Stimulated activated CD4-positive, alpha-beta T cell treated with anti-CD3 and anti-CD28 coated beads, Interleukin-1b, Interleukin-23, amount 100 ng/mL, for 4 hours (primary cell): ENCODE measurements around the gene SLC6A4.

Source experiments
- DNase-seq, 2 donors: peaks; one replicate each; pipeline ENCODE4 v3.0.0-alpha.2; 2020; ENCODE audit warnings: low read depth in 2 of 2

SLC6A4 gene

DNA sequence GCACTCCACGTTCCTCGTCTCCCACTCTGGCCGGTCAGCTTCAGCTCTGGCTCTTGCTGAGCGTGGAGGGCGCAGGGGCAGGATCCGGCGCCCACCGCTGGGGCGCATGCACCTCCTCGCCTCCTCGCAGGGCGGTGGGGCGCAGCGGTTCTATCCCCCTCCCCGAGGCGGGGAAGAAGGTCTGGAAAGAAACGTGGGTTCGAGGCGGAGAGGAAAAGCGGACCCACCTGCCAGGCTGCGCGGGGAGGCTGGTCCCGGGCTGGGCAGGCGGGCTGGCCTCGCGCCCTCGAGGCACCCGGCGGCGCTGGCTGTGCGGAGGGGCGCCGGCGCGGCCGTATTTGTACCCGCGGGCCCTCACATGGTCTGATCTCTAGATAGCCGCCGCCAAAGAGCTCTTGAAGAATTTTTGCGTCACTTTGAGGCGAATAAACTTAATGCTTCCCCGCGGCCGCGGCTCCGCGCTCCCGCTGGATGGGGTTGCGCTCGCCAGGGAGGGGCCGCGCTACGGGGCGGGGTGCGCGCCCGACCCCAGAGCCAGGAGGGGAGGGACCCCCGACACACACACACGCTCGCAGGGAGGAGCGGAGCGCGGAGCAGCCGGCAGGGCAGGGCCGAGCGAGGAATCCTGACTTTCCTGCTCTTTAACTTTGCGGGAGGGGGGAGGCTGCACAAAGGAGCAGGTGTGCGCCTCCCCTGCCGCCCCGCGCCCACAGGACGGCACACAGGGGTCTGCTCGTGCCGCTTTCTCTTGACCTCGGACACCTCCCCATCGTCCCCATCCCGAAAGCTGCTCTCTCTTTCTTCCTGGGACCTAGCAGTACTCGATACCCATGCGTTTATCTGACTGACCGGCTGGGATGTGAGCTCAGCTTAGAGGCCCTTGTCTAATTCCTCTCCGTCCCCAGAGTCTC, at the start of gene SLC6A4:
Gene SLC6A4 (minus strand): TSS at position 312 of the 911 bp plus-strand sequence. CDS start 13,739 bp downstream, outside the sequence.
- DNase-seq: no peak

DNA sequence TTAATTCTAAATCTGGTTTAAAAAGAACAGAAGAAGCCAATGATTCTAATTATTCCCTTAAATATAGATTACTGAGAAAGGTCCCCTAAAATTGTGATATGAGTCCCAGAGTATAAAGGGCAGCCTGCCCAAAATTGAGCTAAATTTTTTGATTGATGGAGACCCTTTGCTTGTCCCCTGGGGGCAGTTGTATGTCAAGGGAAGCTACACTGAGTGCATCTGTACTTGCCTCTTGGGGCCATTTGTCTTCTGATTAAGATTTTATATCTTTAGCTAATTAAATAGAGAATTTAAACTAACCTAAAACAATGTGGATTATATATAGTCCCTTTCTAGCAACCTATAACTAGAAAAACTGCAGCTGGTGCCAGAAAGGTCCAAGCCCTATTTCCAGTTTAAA, 43.7 kb upstream of the SLC6A4 start:
- no peak for DNase-seq

DNA sequence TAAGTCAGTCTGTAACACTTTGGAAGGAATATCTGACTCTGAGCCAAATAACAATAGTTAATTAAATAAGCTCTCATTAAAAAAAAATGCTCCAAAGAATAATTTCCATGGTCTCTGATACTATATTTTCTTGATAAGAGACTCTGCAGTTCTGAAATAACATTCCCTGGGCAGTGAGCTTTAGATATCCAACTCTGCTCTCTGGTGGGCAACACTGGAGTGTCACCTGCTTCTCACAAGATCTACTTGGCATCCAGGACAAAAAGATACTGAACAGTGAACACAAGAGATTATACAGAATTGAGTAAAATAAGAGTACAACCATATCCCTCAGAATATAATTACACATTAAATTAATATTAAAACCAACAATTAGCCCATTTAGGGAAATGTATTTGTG, 42.5 kb upstream of the SLC6A4 start:
- DNase-seq: no peak

GRCh38 chr17:30275911-30276310, 40.4 kb upstream of the SLC6A4 start:
- DNase-seq: no peak

DNA sequence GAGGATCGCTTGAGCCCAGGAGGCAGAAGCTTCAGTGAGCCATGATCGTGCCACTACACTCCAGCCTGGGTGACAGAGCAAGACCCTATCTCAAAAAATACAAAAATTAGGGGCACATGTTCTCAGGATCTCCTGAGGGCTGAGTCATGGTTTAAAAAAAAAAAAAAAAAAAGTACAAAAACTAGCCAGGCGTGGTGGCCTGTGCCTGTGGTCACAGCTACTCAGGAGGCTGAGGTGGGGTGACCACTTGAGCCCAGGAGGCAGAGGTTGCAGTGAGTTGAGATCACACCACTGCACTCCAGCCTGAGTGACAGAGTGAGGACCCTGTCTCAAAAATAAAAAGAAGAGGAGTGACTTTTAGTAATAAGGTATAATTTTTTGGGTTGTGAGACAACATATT, 39.4 kb upstream of the SLC6A4 start:
- DNase-seq: no peak

GRCh38 chr17:30273373-30273772, 37.9 kb upstream of the SLC6A4 start:
- DNase-seq: no peak

DNA sequence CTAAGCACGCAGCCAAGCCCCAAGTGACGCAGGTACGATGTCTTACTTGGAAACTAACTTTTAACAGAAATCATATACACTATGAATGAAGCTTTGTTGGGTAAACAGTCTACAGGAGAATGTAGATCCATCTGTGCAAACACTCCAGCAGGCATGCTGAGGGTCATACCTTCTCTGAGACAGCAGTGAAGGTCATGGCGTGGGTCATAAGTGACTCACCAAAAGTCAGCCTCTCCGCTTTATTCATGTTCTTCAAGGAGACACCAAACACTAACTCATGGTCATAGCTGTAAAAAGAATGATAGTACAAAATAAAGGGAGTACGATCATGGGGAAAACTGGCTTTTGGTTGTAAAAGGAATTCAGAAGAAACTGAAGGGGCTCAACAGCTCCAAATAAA, 35.6 kb upstream of the SLC6A4 start:
- no peak for DNase-seq

DNA sequence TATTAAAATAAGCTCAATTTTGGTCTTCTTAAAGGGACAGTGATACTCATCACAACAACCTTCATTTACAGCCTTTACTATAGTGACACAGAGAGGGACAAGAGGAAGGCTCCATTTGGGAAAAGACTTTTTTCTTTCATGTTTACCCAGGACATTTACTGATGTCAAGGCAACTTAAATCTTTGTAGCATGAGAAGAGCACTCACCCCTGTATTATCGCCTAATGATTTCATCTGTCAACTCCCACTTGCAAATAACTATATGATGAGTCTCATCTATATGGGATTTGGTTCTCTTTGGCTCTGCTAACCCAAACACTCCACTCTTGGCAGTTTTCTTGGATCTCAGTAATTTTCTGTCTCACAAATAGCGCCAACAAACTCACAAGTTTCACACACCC, 32.1 kb upstream of the SLC6A4 start:
- no peak for DNase-seq

DNA sequence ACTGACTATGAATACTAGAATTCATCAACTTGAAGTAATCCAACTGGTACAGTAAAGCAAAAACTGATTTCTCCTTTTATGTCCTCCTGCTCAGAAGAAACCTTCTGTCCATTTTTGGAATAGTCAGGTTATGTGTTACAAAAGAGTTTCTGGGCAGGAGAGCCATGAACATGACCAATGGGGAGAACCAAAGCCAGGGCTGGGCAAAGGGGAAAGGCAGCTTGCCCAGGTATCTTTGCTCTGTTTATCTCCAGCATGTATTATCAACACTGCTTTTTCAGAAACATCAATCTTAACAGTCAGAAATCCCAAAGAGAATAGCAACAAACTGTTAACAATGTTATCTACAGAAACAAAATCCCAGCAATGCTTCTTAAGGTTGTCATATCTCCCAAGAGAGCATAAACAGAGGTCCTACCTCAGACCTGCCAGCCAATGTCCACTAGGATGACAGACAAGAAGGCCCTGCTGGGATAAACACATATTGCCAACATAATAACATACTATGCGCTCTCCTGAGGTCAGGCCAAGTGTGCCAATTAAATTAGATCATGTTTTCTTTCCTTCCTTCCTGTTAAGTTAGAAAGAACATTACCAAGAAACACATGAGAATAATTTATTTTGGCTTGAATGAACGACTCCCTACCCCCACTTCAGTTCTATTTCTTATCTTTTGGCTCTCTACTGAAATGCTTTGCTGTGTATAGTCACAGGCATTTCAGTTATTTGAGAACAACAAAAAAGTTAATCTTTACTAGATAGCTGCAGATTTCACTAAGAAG, 28.2 kb upstream of the SLC6A4 start:
- DNase-seq: no peak

- no peak for DNase-seq
Observed at GRCh38 chr17:30256756-30257506, 21.4 kb upstream of the SLC6A4 start.

- DNase-seq: no peak
Observed at GRCh38 chr17:30254150-30254549, 18.7 kb upstream of the SLC6A4 start.

GRCh38 chr17:30253312-30253711, 17.8 kb upstream of the SLC6A4 start:
- DNase-seq: no peak

GRCh38 chr17:30251931-30252330, 16.4 kb upstream of the SLC6A4 start:
- no peak for DNase-seq

GRCh38 chr17:30249460-30249859, 14.0 kb upstream of the SLC6A4 start:
- no peak for DNase-seq

GRCh38 chr17:30248786-30249185, 13.3 kb upstream of the SLC6A4 start:
- DNase-seq: no peak

DNA sequence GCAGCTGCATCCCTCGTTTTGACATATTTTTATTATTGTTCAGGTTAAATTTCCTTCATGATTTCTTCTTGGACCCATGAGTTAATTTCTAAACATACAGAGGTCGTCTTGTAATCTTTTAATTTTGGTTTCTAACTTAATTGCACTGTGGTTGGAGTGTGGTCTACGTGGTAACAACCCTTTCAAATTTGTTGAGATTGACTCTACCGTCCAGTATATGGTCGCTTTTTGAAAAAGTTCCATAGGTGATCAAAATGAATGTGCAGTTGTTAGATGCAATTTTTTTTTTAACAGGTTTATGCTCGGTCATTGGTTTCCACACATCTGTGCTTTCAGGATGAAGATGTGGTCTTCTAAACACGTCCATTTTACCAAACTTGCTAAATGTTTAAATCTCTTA, 11.0 kb upstream of the SLC6A4 start:
- DNase-seq: no peak

- DNase-seq: no peak
Observed at GRCh38 chr17:30244853-30245385, 9.4 kb upstream of the SLC6A4 start.

DNA sequence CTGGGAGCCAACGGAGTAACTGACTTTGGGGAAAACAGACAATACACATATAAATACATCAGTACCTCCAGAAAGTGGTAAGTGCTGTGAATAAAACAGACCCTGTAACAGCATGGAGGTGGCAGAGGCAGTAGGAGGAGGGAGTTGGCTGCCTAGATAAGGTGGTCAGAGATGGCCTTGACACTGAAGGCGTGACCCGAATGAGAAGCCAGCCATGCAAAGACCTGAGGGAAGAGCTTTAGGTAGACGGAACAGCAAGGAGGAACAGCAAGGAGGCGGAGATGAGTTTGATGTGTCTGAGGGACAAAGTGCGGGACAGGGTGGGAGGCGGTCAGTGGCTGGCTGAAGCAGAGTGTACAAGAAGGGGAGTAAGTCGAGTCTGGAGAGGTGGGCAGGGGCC, 8.1 kb upstream of the SLC6A4 start:
- DNase-seq: no peak

DNA sequence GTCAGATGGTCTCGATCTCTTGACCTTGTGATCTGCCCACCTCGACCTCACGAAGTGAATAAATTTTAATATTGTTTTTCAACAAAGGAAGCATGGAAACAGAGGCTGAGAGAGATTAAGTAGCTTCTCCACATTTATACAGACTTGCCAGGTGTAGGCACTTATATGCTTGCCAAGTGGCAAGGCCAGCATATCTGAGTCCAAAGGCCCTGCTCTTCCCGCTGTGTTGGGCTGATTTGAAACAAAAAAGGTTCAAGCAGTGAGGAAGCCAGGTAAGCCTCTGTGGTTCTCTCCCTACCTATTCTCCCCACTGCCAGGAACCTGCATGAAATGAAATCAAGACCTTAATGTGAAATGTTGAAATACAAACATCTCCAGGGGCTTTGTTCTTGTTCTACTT, 7.5 kb upstream of the SLC6A4 start:
- DNase-seq: no peak

DNA sequence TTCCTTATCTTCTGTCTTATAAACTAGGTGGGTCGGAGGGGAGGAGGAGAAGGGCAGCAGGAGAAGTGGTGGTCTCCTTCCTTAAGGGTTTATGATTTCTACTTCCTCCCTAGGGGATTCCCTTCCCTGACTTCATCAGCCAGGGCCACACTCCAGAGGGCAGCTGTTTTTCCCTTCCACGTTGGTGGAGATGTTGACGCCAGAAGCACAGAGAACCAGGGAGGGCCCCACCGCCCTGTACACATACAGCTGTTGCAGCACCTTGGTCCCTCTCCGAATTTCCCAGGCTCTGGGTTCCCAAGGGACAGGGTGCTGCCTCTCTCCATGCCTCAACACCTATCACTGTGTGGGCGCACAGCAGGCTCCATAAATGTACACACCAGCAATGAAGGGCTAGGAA, 5.6 kb upstream of the SLC6A4 start:
- DNase-seq: no peak

DNA sequence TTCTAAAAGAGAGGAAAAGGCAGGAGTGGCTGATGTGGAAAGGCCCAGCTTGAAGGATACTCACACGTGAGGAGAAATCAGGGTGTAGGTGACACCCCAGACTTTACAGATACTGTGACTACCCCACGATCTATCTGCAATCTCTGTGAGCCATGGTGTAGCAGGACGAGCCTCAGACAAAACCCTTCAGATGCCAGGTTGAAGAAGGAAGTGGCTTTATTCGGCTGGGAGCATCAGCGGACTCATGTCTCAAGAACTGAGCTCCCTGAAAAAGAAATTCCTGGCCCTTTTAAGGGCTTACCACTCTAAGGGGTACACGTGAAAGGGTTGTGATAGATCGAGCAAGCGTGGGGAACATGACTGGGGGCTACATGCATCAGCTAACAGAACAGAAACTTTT, 4.7 kb upstream of the SLC6A4 start:
- no peak for DNase-seq

DNA sequence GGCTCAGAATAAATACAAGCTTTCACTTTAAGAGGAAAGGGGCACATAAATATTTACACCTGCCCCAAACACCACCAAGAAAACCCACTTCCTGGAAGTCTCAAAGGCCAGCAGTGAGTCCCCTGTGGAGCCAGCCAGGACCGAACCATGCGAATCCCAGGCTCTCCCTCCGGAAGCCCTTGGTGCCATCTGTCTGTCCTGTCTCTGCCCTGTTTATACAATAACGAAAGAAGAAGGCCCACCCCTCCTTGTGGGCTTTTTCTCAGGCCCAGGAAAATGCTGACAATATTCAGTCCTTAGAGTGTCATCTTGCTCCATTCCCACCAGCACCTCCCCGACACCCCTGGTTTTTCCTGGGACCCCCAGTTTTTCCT, 3.6 kb upstream of the SLC6A4 start:
- DNase-seq: no peak
